ENCODE measurements around the gene ZNF467.

- TF ChIP-seq POLR2AphosphoS5 (IDR thresholded peaks at IDR 0.05; ENCODE audit: low read depth) (no peak), CTCF (IDR thresholded peaks at IDR 0.05; ENCODE audit: insufficient read depth, low read length) (no peak), REST (IDR thresholded peaks at IDR 0.05; ENCODE audit: insufficient replicate concordance, low read depth) (no peak), GABPA (IDR thresholded peaks at IDR 0.05; ENCODE audit: low read depth) (no peak), SPI1 (IDR thresholded peaks at IDR 0.05; ENCODE audit: borderline replicate concordance, low read depth) (no peak)
These were observed 22.2 kb downstream of the ZNF467 start for GRCh38 chr7:149751043-149751775.
